DOHH2 (cell line): ENCODE measurements around the gene KRTAP5-6.
"Not testable (repeated sequence)": the region's sequence is repeated elsewhere in the genome, so short reads cannot be mapped to it uniquely, and the experiment has no call there.

Source experiments
- EZH2phosphoT487 ChIP-seq: fragments of 200-600 bp; sonication (generic); IDR thresholded peaks from 2 replicates; pipeline ENCODE4 v1.6.1; 2017; ENCODE audit warnings: borderline replicate concordance, mild to moderate bottlenecking, antibody characterized with exemption, low read length, moderate library complexity, mixed read lengths
- TF ChIP-seq, protein P1 (sequence below): fragments of 200-600 bp; sonication (generic); IDR thresholded peaks from one replicate; pipeline ENCODE4 v1.5.1; 2014; ENCODE audit warnings: antibody characterized with exemption, mild to moderate bottlenecking, low read depth, low read length; ENCODE audit not compliant: poor library complexity, severe bottlenecking

DNA sequence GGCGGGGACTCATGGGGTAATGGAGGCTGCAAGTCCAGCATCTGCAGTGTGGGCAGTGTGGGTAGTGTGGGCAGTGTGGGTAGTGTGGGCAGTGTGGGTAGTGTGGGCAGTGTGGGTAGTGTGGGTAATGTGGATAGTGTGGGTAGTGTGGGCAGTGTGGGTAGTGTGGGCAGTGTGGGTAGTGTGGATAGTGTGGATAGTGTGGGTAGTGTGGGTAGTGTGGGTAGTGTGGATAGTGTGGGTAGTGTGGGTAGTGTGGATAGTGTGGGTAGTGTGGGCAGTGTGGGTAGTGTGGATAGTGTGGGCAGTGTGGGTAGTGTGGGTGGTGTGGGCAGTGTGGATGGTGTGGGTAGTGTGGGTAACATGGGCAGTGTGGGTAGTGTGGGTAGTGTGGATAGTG lies 26.5 kb upstream of the KRTAP5-6 start:
- TF ChIP-seq, protein P1, sequence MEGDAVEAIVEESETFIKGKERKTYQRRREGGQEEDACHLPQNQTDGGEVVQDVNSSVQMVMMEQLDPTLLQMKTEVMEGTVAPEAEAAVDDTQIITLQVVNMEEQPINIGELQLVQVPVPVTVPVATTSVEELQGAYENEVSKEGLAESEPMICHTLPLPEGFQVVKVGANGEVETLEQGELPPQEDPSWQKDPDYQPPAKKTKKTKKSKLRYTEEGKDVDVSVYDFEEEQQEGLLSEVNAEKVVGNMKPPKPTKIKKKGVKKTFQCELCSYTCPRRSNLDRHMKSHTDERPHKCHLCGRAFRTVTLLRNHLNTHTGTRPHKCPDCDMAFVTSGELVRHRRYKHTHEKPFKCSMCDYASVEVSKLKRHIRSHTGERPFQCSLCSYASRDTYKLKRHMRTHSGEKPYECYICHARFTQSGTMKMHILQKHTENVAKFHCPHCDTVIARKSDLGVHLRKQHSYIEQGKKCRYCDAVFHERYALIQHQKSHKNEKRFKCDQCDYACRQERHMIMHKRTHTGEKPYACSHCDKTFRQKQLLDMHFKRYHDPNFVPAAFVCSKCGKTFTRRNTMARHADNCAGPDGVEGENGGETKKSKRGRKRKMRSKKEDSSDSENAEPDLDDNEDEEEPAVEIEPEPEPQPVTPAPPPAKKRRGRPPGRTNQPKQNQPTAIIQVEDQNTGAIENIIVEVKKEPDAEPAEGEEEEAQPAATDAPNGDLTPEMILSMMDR, result not testable (repeated sequence)
- TF ChIP-seq EZH2phosphoT487, result not testable (repeated sequence)
